Ovary (tissue), 3 donors: ENCODE measurements around the gene TGIF1.

Experiments
- EP300 ChIP-seq: sonication (generic); formaldehyde crosslinking; IDR thresholded peaks from one replicate; pipeline ENCODE4 v1.6.1; 2017; ENCODE audit warnings: antibody characterized with exemption
- TF ChIP-seq, protein P1 (sequence below), 3 donors: fragments of 450-650 bp in 2 of 3; fragments of 200-600 bp in 1 of 3; IDR thresholded peaks; one replicate each; pipeline versions ENCODE4 v1.5.1 to v1.8.0; 2016 to 2022; ENCODE audit warnings: antibody characterized with exemption in 3 of 3, mild to moderate bottlenecking in 1 of 3
- donor health status: DM: no; HTN: no; CAD: no.

- TF ChIP-seq, protein P1, sequence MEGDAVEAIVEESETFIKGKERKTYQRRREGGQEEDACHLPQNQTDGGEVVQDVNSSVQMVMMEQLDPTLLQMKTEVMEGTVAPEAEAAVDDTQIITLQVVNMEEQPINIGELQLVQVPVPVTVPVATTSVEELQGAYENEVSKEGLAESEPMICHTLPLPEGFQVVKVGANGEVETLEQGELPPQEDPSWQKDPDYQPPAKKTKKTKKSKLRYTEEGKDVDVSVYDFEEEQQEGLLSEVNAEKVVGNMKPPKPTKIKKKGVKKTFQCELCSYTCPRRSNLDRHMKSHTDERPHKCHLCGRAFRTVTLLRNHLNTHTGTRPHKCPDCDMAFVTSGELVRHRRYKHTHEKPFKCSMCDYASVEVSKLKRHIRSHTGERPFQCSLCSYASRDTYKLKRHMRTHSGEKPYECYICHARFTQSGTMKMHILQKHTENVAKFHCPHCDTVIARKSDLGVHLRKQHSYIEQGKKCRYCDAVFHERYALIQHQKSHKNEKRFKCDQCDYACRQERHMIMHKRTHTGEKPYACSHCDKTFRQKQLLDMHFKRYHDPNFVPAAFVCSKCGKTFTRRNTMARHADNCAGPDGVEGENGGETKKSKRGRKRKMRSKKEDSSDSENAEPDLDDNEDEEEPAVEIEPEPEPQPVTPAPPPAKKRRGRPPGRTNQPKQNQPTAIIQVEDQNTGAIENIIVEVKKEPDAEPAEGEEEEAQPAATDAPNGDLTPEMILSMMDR (IDR thresholded peaks at IDR 0.05) = no peak
- no peak for TF ChIP-seq EP300
Observed at GRCh38 chr18:3441290-3441689, 8.7 kb upstream of the TGIF1 start.
